Suprapubic skin (tissue), 2 donors: ENCODE measurements around the gene SLC35B1.

Source experiments
- EP300 ChIP-seq: sonication (generic); formaldehyde crosslinking; IDR thresholded peaks from one replicate; pipeline ENCODE4 v1.6.1; 2017; ENCODE audit warnings: antibody characterized with exemption
- POLR2A ChIP-seq, 2 donors: fragments of 450-650 bp; IDR thresholded peaks; one replicate each; pipeline ENCODE4 v1.6.1; 2017; ENCODE audit warnings: antibody characterized with exemption in 2 of 2, mild to moderate bottlenecking in 2 of 2, moderate library complexity in 2 of 2

DNA sequence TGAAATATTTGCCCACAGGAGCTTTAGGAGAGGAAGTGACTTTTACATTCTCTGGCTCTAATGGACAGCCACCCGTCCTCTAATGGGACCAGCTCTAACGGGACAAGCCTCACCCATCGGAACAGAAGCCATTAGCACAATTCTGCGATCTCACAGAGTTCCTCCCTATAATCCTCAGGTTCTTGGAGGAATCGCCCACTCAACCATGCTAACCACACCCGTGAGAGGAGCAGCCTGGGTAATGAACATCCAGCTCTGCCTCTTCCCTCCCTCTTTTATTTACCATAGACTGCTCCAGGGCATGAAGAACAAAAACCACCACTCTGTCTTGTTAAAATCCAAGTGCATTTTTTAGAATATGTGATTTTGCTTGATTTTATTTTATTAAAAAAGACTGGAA is 6.8 kb downstream of the SLC35B1 start:
- TF ChIP-seq EP300 (no peak), POLR2A (IDR thresholded peaks at IDR 0.05) (no peak)
